ENCODE data around the gene HNRNPUL2. TPM values are rescaled to one million over a fixed set of nuclear protein-coding genes. Genes with fewer than 3 reads are reported as not detected.

HNRNPUL2 gene
- polyA plus RNA-seq, 1 donor from 2014 or later, result 27.5 TPM

GRCh38 chr11:62665075-62665598, 62.1 kb downstream of the HNRNPUL2 start, which contains the start of the genes C11orf98 and CSKMT:
Gene C11orf98, minus strand, starts transcription at chr11:62665210. Its CDS starts 41 bp downstream, at chr11:62665169.
Gene CSKMT, plus strand, starts transcription at chr11:62665312. Its CDS starts 568 bp downstream, at chr11:62665880.
- peak within 1 kb of the TSS; percentile 80 for H2AFZ ChIP-seq (ENCODE audit: low read depth, low read length)
- peak within 1 kb of the TSS; percentile 96 for H3K9ac ChIP-seq (ENCODE audit: low read length)
- H3K9me2 ChIP-seq (ENCODE audit: insufficient read depth, low read length), result no peaks in the 10 kb centered on the region
- no peaks in the 10 kb centered on the region for H3F3A ChIP-seq (ENCODE audit: insufficient read depth, low read length, poor library complexity, severe bottlenecking)
- no peaks in the 10 kb centered on the region for H3K36me3 ChIP-seq (ENCODE audit: insufficient read depth, low read length)
- H4K20me1 ChIP-seq (ENCODE audit: insufficient read depth), result no peaks in the 10 kb centered on the region
- H3K4me3 ChIP-seq (ENCODE audit: low read length), result peak within 1 kb of the TSS; percentile 95
- H3K27ac ChIP-seq (ENCODE audit: low read length), result peak within 1 kb of the TSS; percentile 95
- H3K9me3 ChIP-seq (ENCODE audit: low read length), result no peaks in the 10 kb centered on the region
- no peaks in the 10 kb centered on the region for H3K27me3 ChIP-seq (ENCODE audit: insufficient read depth, low read depth, low read length)
- peaks cover 10% of the 10 kb centered on the region for H3K79me2 ChIP-seq (replicated peaks; ENCODE audit: insufficient read depth, low read length)
- peak; percentile 49 for TF ChIP-seq MXI1 (conservative IDR thresholded peaks at IDR 0.05; ENCODE audit: poor library complexity, severe bottlenecking)
- peak; percentile 93 for TF ChIP-seq TAF1 (IDR thresholded peaks at IDR 0.05; ENCODE audit: low read depth)
- TF ChIP-seq RAD21 (conservative IDR thresholded peaks at IDR 0.05), result no peak
- no peak for TF ChIP-seq CTCF (IDR thresholded peaks at IDR 0.05; ENCODE audit: poor library complexity, severe bottlenecking)
- TF ChIP-seq REST (IDR thresholded peaks at IDR 0.05; ENCODE audit: borderline replicate concordance), result peak; percentile 83
- TF ChIP-seq EZH2 (IDR thresholded peaks at IDR 0.05; ENCODE audit: borderline replicate concordance, insufficient read depth, low read length, poor library complexity, severe bottlenecking), result no peak
- peak; percentile 18 for TF ChIP-seq EP300 (conservative IDR thresholded peaks at IDR 0.05; ENCODE audit: poor library complexity, severe bottlenecking)
- peak; percentile 99 for TF ChIP-seq POLR2AphosphoS5 (IDR thresholded peaks at IDR 0.05)
- no peak for TF ChIP-seq SMC3 (conservative IDR thresholded peaks at IDR 0.05; ENCODE audit: poor library complexity)
- H3K4me2 ChIP-seq (ENCODE audit: low read length), result peak within 1 kb of the TSS; percentile 78

- Histone ChIP-seq H3K79me2 (replicated peaks; ENCODE audit: insufficient read depth, low read length) (peaks cover 10% of the 10 kb centered on the region), H3K4me2 (ENCODE audit: low read length) (no peak overlapping the region), H3K9me2 (ENCODE audit: insufficient read depth, low read length) (no peaks in the 10 kb centered on the region), H3K27me3 (ENCODE audit: insufficient read depth, low read depth, low read length) (no peaks in the 10 kb centered on the region), H2AFZ (ENCODE audit: low read depth, low read length) (peak overlapping the region; percentile 80), H3K4me3 (ENCODE audit: low read length) (peak overlapping the region; percentile 95), H3K9me3 (ENCODE audit: low read length) (no peaks in the 10 kb centered on the region), H3K27ac (ENCODE audit: low read length) (peak overlapping the region; percentile 95), H4K20me1 (ENCODE audit: insufficient read depth) (no peaks in the 10 kb centered on the region), H3K9ac (ENCODE audit: low read length) (peak overlapping the region; percentile 96), H3K36me3 (ENCODE audit: insufficient read depth, low read length) (no peaks in the 10 kb centered on the region), H3F3A (ENCODE audit: insufficient read depth, low read length, poor library complexity, severe bottlenecking) (no peaks in the 10 kb centered on the region)
- TF ChIP-seq MXI1 (conservative IDR thresholded peaks at IDR 0.05; ENCODE audit: poor library complexity, severe bottlenecking), result peak; percentile 86
- no peak for TF ChIP-seq TAF1 (IDR thresholded peaks at IDR 0.05; ENCODE audit: low read depth)
- TF ChIP-seq POLR2AphosphoS5 (IDR thresholded peaks at IDR 0.05), result no peak
- TF ChIP-seq RAD21 (conservative IDR thresholded peaks at IDR 0.05), result no peak
- no peak for TF ChIP-seq CTCF (IDR thresholded peaks at IDR 0.05; ENCODE audit: poor library complexity, severe bottlenecking)
- TF ChIP-seq REST (IDR thresholded peaks at IDR 0.05; ENCODE audit: borderline replicate concordance), result peak; percentile 86
- TF ChIP-seq EZH2 (IDR thresholded peaks at IDR 0.05; ENCODE audit: borderline replicate concordance, insufficient read depth, low read length, poor library complexity, severe bottlenecking), result no peak
- peak; percentile 24 for TF ChIP-seq SMC3 (conservative IDR thresholded peaks at IDR 0.05; ENCODE audit: poor library complexity)
- no peak for TF ChIP-seq EP300 (conservative IDR thresholded peaks at IDR 0.05; ENCODE audit: poor library complexity, severe bottlenecking)
Measured at GRCh38 chr11:62664405-62665074, 62.7 kb downstream of the HNRNPUL2 start.

All from neural cell (in vitro differentiated cells).